T47D (cell line): ENCODE measurements around the gene MPPED1.

ENCODE experiments used
- DNase-seq, 2 experiments: peaks; one replicate each; pipeline versions ENCODE4 v3.0.0 to v3.0.0-alpha.2; 2011 to 2012; ENCODE audit warnings: low read depth in 1 of 2, low spot score in 1 of 2
- JUND ChIP-seq: IDR thresholded peaks from 2 replicates; pipeline ENCODE4 v1.6.1; 2012; ENCODE audit warnings: low read depth
- in situ Hi-C: cut with HindIII; loops from 2 replicates; pipeline ENCODE4 v1.10.0; 2016; ENCODE audit warnings: low sequenced_read_pairs, low pct_unique_long_range_greater_than_20kb

MPPED1 gene

DNA sequence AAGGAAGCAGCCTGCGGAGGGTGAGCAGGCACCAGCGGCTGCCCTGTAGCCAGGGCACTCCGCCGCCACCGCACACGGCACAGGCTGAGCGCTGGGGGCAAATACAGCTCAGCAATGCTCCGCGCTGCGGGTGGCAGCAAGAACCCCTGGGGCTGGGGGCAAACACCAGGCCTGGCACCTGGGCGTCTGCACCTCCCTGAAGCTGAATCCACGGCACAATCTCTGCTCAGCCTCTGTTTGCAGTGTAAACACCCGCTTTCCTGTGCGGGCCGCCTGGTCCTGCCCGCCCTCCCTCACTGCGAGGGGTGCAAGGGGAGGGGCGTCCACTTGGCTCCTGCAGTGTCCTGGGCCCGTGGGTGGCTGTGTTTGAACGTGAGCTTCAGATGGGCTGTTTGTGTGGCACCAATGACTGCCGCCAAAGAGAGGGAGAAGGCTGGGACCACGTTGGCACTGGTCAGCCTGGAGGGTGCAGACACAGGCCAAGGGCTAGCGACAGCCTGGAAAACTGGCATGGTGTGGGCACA lies 14.8 kb upstream of the MPPED1 start:
- DNase-seq = no peak
- in situ Hi-C loops = no loop called here
- TF ChIP-seq JUND = no peak

DNA sequence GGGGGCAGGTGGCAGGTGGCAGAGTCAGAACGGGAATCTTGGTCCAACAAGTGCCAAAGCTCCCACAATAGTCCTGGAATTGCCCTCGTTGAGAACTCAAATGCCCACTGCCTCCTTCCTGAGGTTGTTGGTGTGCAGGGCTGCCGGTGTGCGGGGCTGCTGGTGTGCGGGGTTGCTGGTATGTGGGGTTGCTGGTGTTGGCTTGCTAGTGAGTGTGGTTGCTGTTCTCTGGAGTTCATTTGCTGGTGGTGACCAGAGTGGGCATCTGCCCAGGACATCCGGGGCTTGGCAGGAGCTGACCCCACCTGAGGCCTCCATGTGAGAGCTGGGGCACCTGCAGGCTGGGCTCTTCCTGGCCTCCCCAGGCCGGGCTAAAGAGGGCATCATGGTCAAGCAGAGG lies 14.0 kb upstream of the MPPED1 start:
- no peak for DNase-seq
- in situ Hi-C loops = no loop called here
- TF ChIP-seq JUND = no peak

DNA sequence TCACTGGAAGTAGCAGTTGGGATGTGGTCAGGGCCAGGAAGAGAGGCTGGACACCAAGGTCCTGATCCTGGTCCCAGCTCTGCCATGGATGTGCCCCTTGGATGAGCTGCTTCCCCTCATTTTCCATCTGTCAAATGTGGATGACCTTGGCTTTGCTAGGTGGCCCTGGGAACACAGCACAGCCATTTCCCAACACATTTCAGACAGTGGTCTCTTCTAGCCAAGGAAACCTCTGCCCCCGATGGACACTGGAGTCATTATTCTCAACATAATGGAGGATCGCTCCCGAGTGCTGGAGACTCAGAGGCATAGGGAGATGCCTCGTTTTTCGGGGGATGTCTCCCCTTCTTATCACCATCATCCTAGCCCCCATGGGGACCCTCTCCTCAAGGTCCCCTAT lies 13.6 kb upstream of the MPPED1 start:
- in situ Hi-C loops = no loop called here
- no peak for DNase-seq
- TF ChIP-seq JUND = no peak

DNA sequence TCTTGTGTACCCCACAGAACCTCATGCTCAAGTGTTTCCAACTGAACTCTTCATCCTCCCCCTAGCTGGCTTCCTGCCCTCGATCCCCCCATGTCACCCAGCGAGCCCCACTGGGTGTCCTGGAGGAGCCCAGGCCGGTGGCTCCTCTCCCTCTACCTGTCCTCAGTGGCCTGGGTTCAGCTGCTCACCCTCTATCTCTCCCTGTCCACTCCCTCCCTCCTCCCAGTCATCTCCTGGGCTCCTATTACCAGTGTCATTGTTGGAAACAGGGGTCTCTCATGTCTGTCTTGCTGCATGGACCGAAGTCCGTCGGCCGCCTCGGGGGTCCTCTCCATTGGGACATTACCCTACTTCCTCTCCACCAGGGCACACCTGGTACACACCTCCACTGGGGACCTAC lies 12.9 kb upstream of the MPPED1 start:
- TF ChIP-seq JUND = no peak
- in situ Hi-C loops = no loop called here
- no peak for DNase-seq

DNA sequence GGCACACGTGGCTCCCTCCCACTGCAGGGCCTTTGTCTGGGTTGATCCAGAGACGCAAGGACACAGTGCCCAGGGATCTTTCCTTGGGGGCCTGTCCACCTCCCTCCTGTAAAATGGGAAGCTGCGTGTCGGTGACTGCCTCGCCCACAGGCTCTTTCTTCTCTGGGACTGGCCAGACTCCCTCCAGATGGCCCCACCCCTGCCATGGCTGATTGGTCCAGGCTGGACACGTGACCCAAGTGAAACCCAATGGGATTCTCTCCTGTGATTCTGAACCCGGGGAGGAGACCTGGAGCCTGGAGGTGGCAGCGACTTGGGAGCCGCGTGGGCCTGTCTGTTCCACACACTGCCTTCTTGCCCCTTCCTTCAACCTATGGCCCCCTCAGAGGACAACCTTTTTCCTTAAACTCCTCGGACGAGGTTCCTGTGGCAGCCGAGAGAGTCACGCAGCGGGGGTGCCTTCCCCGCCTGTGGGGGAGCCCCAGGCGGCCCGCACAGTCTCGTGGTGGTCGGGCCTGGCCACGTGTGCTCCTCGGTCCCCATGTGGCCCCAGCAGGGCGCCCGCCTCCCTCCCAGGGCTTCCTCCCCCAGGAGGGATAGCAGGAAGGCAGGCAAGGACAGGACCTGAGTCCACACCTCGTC lies 12.4 kb upstream of the MPPED1 start:
- DNase-seq = peak in 1 of 2 experiments; percentile 17
- TF ChIP-seq JUND = no peak
- in situ Hi-C loops = no loop called here

DNA sequence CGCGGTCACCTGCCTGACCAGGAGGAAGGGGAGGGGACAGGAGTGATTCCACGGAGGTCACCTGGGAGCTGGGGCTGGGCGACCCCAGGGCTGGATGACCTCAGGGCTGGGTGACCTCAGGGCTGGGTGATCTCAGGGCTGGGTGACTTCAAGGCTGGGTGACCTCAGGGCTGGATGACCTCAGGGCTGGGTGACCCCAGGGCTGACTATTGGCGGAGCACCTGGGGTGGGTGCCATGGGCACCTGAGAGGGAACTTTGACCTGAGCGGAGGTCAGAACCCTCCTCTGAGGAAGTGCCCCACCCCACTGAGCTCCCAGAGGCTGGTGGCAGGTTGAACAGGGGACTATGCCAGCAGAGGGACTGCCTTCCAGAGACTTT lies 11.8 kb upstream of the MPPED1 start:
- no peak for DNase-seq
- no peak for TF ChIP-seq JUND
- in situ Hi-C loops = no loop called here

DNA sequence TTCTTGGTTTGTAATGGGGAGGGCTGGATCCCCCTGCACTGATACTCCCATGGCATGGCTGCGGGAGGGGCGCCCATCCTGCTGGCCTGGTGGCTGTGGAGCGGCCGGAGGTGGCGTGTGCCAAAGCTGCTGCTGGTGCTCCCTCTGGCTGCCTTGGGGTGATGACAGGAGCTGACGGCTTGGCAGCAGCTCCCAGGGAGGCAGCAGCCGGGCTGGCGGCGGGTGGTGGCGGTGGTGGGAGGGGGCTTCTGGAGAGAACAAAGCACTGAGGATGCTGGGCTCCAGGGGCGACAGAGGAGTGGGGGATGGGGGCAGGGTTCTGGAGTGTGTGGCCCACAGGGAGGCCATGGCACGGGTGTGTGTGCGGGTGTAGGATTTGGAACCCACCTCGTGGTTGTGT lies 11.4 kb upstream of the MPPED1 start:
- DNase-seq = no peak
- no peak for TF ChIP-seq JUND
- in situ Hi-C loops = no loop called here

DNA sequence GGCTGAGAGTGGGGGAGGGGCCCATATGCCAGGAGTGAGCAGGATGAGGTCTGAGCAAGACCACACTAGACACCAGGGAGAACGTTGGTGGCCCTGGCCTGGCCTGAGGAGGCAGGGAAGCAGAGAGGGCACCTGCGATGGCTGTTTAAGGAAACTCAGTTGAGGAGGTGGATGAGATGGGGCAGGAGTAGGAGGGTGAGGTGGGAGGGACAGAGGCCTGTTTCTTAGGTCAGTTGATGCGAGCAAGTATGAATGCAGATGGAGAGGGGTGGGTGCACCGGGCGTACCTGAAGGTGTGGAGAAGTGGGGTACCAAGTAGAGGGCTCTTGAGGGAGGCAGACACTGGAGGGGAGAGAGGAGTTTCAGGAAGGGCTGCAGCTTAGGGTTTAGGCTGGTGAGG lies 10.6 kb upstream of the MPPED1 start:
- no peak for DNase-seq
- no peak for TF ChIP-seq JUND
- in situ Hi-C loops = no loop called here

DNA sequence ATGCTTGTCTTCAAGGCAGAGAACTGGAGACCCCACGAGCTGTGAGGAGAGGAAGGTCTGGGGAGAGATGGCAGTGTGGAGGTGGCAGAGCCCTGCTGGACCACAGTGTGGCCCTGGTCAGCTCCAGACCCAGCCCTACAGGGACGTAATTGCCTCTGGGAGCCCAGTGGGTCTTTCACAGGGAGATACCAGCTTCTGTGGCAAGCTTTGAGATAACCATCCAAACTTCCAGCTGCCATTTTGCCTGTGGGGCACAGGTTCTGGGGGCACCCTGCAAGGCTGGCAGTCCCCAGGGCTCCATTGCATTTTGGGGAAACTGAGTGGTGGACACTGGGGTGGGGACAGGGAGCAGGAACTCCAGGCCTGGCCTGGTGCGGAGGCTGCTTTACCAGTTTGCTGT lies 10.2 kb upstream of the MPPED1 start:
- no peak for DNase-seq
- in situ Hi-C loops = no loop called here
- TF ChIP-seq JUND = no peak

DNA sequence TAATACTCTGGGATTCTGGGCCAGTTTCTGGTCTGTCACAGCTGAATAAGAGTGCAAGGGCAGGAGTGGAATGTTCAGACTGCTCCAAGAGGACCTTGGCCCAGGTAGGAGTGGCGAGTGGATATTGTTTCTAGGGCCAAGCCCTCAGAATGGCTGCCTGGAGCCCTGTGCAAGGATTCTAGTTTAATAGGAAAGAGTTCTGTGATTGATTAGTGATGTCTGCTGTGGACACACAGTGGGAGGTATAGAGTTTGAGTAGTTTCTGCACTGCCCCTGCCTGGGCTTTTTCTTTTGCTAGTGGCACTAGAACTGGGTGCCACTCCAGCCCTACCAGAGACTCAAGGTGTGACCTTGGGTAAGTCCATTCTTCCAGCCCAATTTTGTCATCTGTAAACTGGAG lies 9.7 kb upstream of the MPPED1 start:
- in situ Hi-C loops = no loop called here
- DNase-seq = no peak
- TF ChIP-seq JUND = no peak

DNA sequence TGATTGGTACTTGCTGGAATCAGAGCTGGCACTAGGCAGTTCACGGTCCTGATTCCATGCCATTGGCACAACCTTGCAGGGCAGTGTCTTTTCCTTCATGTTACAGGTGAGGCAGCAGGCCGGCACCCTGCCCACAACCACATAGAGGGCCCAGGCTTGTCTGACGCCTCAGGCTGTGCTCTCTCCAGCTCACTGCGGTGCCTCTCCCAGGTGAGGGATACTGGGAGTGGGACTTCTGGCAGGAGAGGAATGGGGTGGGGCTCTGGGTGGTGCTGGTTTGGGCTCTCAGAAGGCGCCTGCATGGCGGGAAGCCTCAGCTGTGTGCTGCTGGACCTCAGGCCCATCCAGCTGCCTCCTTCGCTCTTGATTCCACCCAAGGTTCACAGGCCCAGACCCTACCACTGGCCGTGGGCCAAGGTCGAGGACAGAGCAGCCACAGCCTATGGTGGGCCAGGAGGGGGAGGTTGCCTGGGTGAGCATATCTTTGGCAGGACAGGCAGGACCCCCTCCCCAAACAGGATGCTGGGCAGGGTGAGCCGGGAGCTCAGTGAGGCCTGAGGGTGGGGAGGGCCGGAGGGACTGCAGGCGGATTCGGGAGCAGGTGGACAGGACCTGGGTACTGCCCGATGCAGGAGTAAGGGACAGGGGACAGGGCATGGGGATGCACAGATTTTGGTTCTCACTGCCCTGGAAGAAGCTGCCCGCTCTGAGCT lies 7.0 kb upstream of the MPPED1 start:
- no peak for TF ChIP-seq JUND
- DNase-seq = no peak
- in situ Hi-C loops = no loop called here

DNA sequence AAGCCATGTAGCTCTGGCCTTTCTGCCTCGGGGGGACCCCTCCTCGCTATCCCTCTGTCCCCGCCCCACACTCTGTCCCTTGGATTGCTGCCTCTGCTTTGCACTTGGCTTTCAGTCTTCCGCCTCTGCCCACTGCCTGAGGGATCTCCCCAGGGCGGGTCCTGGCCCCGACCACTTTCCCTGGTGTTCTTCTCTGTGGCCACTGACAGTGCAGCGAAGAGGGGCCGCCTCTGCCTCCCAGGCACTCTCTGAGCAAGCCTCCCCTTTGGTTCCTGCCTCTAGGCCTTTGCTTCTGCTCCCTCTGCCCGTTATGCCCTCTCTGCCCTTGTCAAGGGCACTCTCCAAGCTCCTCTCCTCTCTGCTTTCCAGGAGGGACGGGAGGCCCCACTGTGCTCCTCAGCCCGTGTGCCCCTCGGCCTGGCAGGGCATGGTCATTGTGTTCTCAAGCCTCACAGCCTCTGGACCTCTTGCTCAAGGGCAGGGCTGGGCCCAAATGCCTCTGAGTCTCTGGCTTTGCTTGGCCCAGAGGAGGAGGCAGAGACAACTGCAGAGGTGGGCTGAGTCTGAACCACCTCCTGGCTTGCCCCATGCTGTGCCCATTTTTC lies 5.5 kb upstream of the MPPED1 start:
- in situ Hi-C loops = no loop called here
- TF ChIP-seq JUND = no peak
- no peak for DNase-seq

DNA sequence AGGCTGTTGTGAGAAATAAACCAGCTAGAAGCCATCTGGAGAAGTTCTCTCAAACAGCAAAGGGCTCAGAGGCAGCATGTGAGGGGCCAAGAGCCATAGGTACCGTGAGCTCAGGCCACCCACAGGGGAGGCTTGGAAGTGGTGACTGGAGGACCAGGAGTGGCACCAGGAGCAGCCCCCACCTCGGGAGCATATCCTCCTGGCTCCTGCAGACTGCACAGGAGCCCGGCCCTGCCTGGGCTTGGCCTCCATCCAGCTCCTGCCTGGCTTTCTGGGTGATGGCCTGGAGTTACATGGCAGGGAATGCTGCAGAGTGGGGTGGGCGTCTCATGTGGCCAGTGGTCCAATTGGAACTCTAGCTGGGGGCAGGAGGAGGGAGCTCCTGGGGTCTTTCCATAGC lies 4.2 kb upstream of the MPPED1 start:
- no peak for TF ChIP-seq JUND
- in situ Hi-C loops = no loop called here

More for the DNA sequence above, 4.2 kb upstream of the MPPED1 start:
- no peak for DNase-seq
